AG10803 (cell line): ENCODE data around the gene ARPC2.
A peak's percentile ranks its signal among the peaks of the same experiment; 100 is the strongest.
"Not testable (repeated sequence)": the region's sequence is repeated elsewhere in the genome, so short reads cannot be mapped to it uniquely, and the experiment has no call there.

Experiments
- DNase-seq: peaks from one replicate; pipeline ENCODE4 v3.0.0; 2010; ENCODE audit warnings: low read depth
- H3K4me3 ChIP-seq: 2 replicates; pipeline ENCODE4 v1.5.1; 2011; ENCODE audit warnings: mild to moderate bottlenecking, low read length, control low read depth
- TF ChIP-seq, protein P1 (sequence below): conservative IDR thresholded peaks from 2 replicates; pipeline ENCODE4 v1.5.1; 2011; ENCODE audit warnings: mild to moderate bottlenecking, low read length, control low read depth, inconsistent platforms

Gene ARPC2

GRCh38 chr2:218271487-218271797, 54.5 kb downstream of the ARPC2 start:
- DNase-seq: no peak
- TF ChIP-seq, protein P1, sequence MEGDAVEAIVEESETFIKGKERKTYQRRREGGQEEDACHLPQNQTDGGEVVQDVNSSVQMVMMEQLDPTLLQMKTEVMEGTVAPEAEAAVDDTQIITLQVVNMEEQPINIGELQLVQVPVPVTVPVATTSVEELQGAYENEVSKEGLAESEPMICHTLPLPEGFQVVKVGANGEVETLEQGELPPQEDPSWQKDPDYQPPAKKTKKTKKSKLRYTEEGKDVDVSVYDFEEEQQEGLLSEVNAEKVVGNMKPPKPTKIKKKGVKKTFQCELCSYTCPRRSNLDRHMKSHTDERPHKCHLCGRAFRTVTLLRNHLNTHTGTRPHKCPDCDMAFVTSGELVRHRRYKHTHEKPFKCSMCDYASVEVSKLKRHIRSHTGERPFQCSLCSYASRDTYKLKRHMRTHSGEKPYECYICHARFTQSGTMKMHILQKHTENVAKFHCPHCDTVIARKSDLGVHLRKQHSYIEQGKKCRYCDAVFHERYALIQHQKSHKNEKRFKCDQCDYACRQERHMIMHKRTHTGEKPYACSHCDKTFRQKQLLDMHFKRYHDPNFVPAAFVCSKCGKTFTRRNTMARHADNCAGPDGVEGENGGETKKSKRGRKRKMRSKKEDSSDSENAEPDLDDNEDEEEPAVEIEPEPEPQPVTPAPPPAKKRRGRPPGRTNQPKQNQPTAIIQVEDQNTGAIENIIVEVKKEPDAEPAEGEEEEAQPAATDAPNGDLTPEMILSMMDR: no peak
- H3K4me3 ChIP-seq: peak overlapping the region; percentile 93

- TF ChIP-seq, protein P1: no peak
- no peak for DNase-seq
- peak overlapping the region; percentile 26; the same call in 1 of the 2 replicates for H3K4me3 ChIP-seq
These were observed 55.0 kb downstream of the ARPC2 start for GRCh38 chr2:218271865-218272530.

DNA sequence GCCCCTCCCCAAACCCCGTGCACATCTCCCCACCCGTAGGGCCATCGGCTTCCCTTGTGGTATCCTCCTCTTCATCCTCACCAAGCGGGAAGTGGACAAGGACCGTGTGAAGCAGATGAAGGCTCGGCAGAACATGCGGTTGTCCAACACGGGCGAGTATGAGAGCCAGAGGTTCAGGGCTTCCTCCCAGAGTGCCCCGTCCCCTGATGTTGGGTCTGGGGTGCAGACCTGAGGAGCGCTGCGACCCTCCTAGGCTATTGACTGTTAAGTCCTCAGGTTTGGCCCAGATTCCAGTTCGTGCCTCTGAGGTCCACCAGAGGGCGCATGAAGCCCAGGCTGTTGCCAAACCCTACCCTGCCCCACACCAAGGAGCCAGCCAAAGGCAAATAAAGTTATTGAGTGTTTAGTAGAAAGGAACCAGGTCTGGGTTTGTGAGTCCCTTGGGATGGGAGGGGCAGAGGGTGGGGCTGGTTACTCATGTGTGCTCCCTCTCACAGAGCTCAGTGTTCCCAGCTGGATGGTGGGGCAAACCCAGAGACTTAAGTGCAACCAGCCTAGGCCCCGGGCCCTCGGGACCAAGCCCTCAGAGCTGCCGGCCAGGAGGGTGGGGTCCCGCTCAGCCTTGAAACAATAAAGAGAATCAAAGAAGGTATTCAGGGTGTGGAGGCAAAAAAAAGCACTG, 55.7 kb downstream of the ARPC2 start:
- TF ChIP-seq, protein P1: peak; percentile 90
- no peak overlapping the region; the same call in 1 of the 2 replicates for H3K4me3 ChIP-seq
- peak; percentile 96 for DNase-seq

DNA sequence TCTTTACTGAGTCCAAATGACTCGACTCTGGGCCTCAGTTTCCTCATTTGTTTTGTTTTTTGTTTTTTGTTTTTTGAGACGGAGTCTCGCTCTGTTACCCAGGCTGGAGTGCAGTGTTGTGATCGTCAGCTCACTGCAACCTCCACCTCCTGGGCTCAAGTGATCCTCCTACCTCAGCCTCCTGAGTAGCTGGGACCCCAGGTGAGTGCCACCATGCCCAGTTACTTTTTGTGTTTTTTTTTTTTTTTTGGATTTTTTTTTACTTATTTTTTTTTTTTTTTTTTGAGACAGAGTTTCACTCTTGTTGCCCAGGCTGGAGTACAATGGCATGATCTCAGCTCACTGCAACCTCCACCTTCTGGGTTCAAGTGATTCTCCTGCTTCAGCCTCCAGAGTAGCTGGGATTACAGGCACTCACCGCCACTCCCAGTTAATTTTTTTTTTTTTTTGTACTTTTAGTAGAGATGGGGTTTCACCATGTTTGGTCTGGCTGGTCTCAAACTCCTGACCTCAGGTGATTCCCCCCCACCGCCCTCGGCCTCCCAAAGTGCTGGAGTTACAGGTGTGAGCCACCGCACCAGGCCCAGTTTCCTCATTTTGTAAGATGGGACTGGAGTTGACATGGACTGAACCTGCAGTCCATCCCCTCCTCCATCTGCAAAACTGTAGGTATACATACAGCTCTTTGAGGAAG, 56.4 kb downstream of the ARPC2 start:
- H3K4me3 ChIP-seq, DNase-seq: not testable (repeated sequence)

- no peak for DNase-seq
- TF ChIP-seq, protein P1: no peak
- H3K4me3 ChIP-seq: no peak overlapping the region
These were observed 56.9 kb downstream of the ARPC2 start for GRCh38 chr2:218273908-218274249.

- no peak overlapping the region for H3K4me3 ChIP-seq
- DNase-seq: no peak
- TF ChIP-seq, protein P1: no peak
These were observed 57.6 kb downstream of the ARPC2 start for GRCh38 chr2:218274586-218274985.

- no peak for DNase-seq
- TF ChIP-seq, protein P1: no peak
- H3K4me3 ChIP-seq: no peak overlapping the region
These were observed 58.5 kb downstream of the ARPC2 start for GRCh38 chr2:218275371-218276072.
